Right cardiac atrium (tissue), 5 donors: ENCODE measurements around the gene PNPLA8. TPM values are rescaled to one million over a fixed set of nuclear protein-coding genes. Genes with fewer than 3 reads are reported as not detected.
A peak's percentile ranks its signal among the peaks of the same experiment; 100 is the strongest.

Source experiments
- ATAC-seq, 2 donors: fragments of 200-7000 bp; cut with Tn5 transposase; one replicate each; pipeline versions ENCODE4 v1.8.0 to v1.9.1; 2020; ENCODE audit warnings: moderate library complexity in 2 of 2, mild to moderate bottlenecking in 1 of 2
- DNase-seq, 3 donors: peaks; one replicate each; pipeline ENCODE4 v3.0.0-alpha.2; 2020
- H3K27ac ChIP-seq: one replicate; pipeline ENCODE4 v1.5.1; 2013; ENCODE audit warnings: mild to moderate bottlenecking, low read length, control low read depth, moderate library complexity
- H3K27me3 ChIP-seq: one replicate; pipeline ENCODE4 v1.6.1; 2013; ENCODE audit not compliant: control insufficient read depth, insufficient read depth
- H3K4me1 ChIP-seq: one replicate; pipeline ENCODE4 v1.6.1; 2013; ENCODE audit warnings: low read length; ENCODE audit not compliant: control insufficient read depth, insufficient read depth
- H3K4me3 ChIP-seq: one replicate; pipeline ENCODE4 v1.5.1; 2013; ENCODE audit warnings: low read length, control low read depth
- H3K9me3 ChIP-seq: one replicate; pipeline ENCODE4 v1.6.1; 2013; ENCODE audit warnings: low read length; ENCODE audit not compliant: control insufficient read depth
- WGBS: extraction: QIAGEN DNeasy Blood & Tissue Kit; methylation state at CpG from one replicate; pipeline ENCODE4 v1.1.7; 2013; 5-methylcytosine and 5-hydroxymethylcytosine counted together
- intact Hi-C, 4 donors: fragments of 100-400 bp; cut with DNase I; formaldehyde crosslinking; loops; one replicate each; pipeline versions ENCODE4 v1.11.0 to v1.14.0; 2022 to 2023
- polyA plus RNA-seq: library from polyadenylated mRNA; stranded (reverse); fragments of 200-250 nt; gene quantifications from one replicate; pipeline ENCODE4 v1.2.3, GENCODE V29; 2013
- total RNA-seq, 4 donors: library from RNA; stranded (reverse); fragmentation: NEBNext Ultra II Directional; extraction: Animal tissue kit (Norgen Biotek cat#: 25700); gene quantifications; one replicate each; pipeline ENCODE4 v1.2.1, GENCODE V29; 2021
- donor health status: healthy with polysubstance abuse.
- donor health status: DM: no; HTN: yes; CAD: no.
- donor health status: DM: no; HTN: no; CAD: no.
- donor health status: DM: no; HTN: yes; CAD: no; lungs with severe emphysema.
- donor health status: DM: yes; HTN: yes; CAD: no.

The PNPLA8 gene
- total and polyA plus RNA-seq, 5 donors, result 22.3 to 37.4 (median 34.0) TPM

- intact Hi-C loops, result loop anchor here in 3 of 4 donors (5.0 to 10.0 kb wide), 2 partner anchors 271 to 273 kb away; no protein-coding TSS in a partner anchor
- DNase-seq, result peak in 2 of 3 donors; percentile 37 to 46
- Histone ChIP-seq H3K4me3 (peak overlapping the region; percentile 58), H3K27ac (no peak overlapping the region), H3K27me3 (peaks cover 6% of the 10 kb centered on the region), H3K4me1 (no peaks in the 10 kb centered on the region), H3K9me3 (no peaks in the 10 kb centered on the region)
- peak; percentile 27 to 50 for ATAC-seq
- WGBS, result 1% methylated on average over 47 of the region's 47 CpGs
These were observed 70.4 kb downstream of the PNPLA8 start for GRCh38 chr7:108455551-108455997.

- Histone ChIP-seq H3K4me3 (peak overlapping the region; percentile 58), H3K27me3 (peaks cover 6% of the 10 kb centered on the region), H3K27ac (no peak overlapping the region), H3K9me3 (no peaks in the 10 kb centered on the region), H3K4me1 (no peaks in the 10 kb centered on the region)
- DNase-seq, result peak in 2 of 3 donors; percentile 34 to 36
- ATAC-seq, result peak; percentile 42 to 43
- WGBS, result 1% methylated on average over 72 of the region's 72 CpGs
- intact Hi-C loops, result loop anchor here in 3 of 4 donors (5.0 to 10.0 kb wide), 2 partner anchors 270 to 273 kb away; no protein-coding TSS in a partner anchor
These were observed 71.0 kb downstream of the PNPLA8 start for GRCh38 chr7:108454674-108455550.

DNA sequence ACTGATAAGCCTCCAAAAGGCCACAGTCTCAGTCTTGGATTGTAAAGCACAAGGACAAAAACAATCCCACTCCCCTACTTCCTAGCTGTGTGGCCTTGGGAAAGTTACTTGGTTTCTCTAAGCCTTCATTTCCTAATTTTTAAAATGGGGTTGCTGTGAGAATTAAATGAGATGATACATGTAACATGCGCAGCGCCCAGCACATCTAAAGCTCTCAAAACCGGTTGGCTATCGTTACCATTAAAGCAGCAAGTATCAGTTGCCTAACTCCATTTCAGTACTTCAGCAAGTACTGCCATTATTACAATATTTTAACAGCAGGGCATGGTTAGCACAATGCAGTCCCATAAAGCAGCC, 71.6 kb downstream of the PNPLA8 start:
- Histone ChIP-seq H3K9me3 (no peaks in the 10 kb centered on the region), H3K27me3 (peaks cover 6% of the 10 kb centered on the region), H3K27ac (no peak overlapping the region), H3K4me1 (no peaks in the 10 kb centered on the region), H3K4me3 (peak overlapping the region; percentile 58)
- intact Hi-C loops, result loop anchor here in 2 of 4 donors (10.0 kb wide), 1 partner anchor 269 kb away; no protein-coding TSS in a partner anchor
- ATAC-seq, result no peak
- DNase-seq, result no peak
- 36% methylated on average over 4 of the region's 4 CpGs for WGBS

DNA sequence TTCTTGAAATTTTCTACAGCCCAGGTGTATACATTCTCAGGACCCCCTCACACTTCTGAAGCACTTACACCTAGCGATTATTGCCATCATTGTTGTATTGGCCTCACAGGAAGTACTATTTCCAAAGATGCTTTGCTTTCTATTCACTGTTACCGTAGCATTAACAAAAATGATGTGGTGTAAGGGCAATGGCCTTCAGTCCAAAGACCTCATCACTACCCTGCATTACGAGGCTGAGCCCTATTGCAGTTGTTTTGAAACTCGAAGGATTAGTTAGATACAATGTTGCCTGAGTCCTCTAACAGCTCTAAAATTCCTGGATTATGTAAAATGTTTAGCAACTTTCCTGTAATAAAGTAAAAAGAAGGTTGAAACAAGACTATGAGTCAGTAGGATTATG, 72.6 kb downstream of the PNPLA8 start:
- H3K9me3 ChIP-seq, result no peaks in the 10 kb centered on the region
- H3K4me3 ChIP-seq, result no peak overlapping the region
- no peaks in the 10 kb centered on the region for H3K4me1 ChIP-seq
- no peak overlapping the region for H3K27ac ChIP-seq
- intact Hi-C loops, result loop anchor here in 2 of 4 donors (10.0 kb wide), 1 partner anchor 269 kb away; no protein-coding TSS in a partner anchor
- WGBS, result 93% methylated on average over 4 of the region's 4 CpGs
- DNase-seq, result no peak
- peaks cover 6% of the 10 kb centered on the region for H3K27me3 ChIP-seq
- ATAC-seq, result no peak

DNA sequence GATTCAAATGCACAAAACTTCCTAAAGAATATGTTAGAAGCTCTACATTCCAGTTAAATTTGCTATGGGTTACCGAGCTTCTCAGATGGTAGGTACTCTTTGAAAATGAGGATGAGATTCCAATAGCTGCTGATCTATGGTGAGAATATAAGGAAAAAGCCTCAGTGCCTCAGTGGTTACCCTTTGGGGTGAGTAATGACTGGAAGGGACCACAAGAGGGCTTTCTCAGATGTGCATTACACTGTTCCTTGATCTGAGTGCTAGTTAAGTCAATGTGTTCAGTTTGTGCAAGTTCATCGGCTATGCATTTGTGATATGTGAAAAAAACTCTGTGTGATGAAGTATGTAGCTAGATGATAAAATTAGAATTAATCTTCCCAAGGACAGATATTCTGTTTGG, 73.2 kb downstream of the PNPLA8 start:
- DNase-seq (no peak), ATAC-seq (no peak)
- Histone ChIP-seq H3K4me1 (no peaks in the 10 kb centered on the region), H3K27ac (no peak overlapping the region), H3K9me3 (no peaks in the 10 kb centered on the region), H3K27me3 (peaks cover 4% of the 10 kb centered on the region), H3K4me3 (no peak overlapping the region)
- WGBS, result 56% methylated on average over 2 of the region's 2 CpGs
- intact Hi-C loops, result loop anchor here in 2 of 4 donors (10.0 kb wide), 1 partner anchor 268 kb away; no protein-coding TSS in a partner anchor

GRCh38 chr7:108451296-108451848, 74.6 kb downstream of the PNPLA8 start:
- DNase-seq (no peak), ATAC-seq (no peak)
- WGBS, result 92% methylated on average over 2 of the region's 2 CpGs
- no peak overlapping the region for H3K4me3 ChIP-seq
- intact Hi-C loops, result loop anchor here in 2 of 4 donors (10.0 kb wide), 1 partner anchor 267 kb away; no protein-coding TSS in a partner anchor
- peaks cover 3% of the 10 kb centered on the region for H3K27me3 ChIP-seq
- no peaks in the 10 kb centered on the region for H3K9me3 ChIP-seq
- H3K4me1 ChIP-seq, result no peaks in the 10 kb centered on the region
- no peak overlapping the region for H3K27ac ChIP-seq

DNA sequence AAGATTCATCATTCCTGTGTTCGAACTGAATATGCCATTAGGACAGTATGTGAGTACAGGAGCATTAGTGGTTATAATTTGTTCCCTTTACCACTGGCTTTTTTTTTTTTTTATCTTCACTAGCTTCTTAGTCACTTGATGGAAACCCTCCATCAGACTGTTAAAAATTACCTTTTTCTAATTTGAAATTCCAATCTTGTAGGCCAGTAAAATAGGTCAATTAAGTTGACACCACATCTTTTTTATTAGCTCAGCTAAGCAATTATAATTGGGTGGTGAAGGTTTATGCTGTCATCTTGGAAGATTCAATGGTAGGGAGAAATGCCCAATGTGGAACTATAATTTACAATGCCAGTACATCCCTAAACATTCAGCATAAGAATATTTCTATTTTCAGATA, 75.8 kb downstream of the PNPLA8 start:
- Histone ChIP-seq H3K4me3 (no peak overlapping the region), H3K9me3 (no peaks in the 10 kb centered on the region), H3K27ac (no peak overlapping the region), H3K4me1 (no peaks in the 10 kb centered on the region), H3K27me3 (peaks cover 3% of the 10 kb centered on the region)
- 87% methylated on average over 1 of the region's 1 CpG for WGBS
- DNase-seq (no peak), ATAC-seq (no peak)
- intact Hi-C loops, result loop anchor here in 2 of 4 donors (10.0 kb wide), 1 partner anchor 265 kb away; no protein-coding TSS in a partner anchor

DNA sequence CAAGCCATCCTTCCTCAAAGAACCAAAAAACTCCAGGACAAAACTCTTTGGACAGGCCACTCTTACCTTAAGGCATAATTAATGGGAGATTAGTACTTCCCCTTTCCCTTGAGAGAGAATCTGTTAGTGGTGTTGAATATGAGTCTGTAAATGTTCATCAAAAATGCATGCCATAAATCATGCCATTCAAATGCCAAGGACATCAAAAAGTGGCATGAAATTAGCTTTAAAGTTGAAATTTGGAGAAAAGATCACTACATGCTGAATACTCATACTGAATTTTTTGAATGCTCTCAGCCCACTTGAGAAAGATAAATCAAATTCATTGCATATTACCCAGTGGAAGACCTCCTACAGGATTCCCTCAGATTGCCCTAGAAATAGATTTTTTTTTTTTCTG, 76.4 kb downstream of the PNPLA8 start:
- Histone ChIP-seq H3K27ac (no peak overlapping the region), H3K4me3 (no peak overlapping the region), H3K4me1 (no peaks in the 10 kb centered on the region), H3K27me3 (peaks cover 3% of the 10 kb centered on the region), H3K9me3 (no peaks in the 10 kb centered on the region)
- DNase-seq (no peak), ATAC-seq (no peak)
- intact Hi-C loops, result no loop called here

DNA sequence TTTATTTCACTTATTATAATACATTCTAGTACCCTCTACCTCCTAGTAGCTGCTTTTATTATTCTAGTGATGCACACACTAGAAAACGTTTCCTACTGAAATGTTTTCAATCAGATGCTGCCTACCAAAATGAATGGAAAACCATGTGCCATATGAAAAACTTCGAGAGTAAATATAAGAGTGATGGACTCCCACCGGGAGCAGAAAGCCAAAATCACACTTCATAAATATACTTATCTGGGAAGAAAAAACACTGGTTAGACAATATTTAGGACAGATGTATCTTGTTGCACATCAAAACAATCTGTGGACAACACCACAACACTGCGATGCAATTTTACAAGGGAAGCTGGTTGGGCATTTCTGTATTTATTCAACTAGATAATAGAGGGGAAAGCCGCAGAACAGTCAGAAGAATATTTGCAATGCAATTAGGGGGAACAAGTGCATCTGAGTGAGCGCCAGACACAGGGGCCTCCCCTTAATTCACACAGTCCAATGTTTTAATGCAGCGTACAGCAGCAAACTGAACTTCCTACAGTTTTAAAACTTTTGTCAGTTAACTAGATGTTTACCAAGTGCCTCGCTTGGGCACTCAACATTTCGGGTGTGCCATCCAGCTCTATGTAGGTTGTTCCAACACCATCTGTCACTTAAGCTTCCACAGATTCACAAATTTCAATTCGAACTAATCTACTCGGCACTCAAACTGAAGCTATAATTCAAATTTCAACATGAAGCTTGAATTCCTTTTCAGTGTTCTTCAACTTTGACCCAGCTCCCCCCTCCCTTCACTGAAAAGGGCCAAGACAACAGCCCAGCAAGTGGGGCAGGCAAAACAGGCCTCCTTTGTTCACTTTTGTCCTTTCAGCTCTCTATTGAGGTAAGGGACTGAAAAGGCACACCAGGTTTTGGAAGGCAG, 77.1 kb downstream of the PNPLA8 start:
- intact Hi-C loops, result no loop called here
- 64% methylated on average over 11 of the region's 11 CpGs for WGBS
- Histone ChIP-seq H3K4me1 (no peaks in the 10 kb centered on the region), H3K27ac (no peak overlapping the region), H3K9me3 (no peaks in the 10 kb centered on the region), H3K4me3 (no peak overlapping the region), H3K27me3 (peaks cover 3% of the 10 kb centered on the region)
- DNase-seq, result no peak
- no peak for ATAC-seq

DNA sequence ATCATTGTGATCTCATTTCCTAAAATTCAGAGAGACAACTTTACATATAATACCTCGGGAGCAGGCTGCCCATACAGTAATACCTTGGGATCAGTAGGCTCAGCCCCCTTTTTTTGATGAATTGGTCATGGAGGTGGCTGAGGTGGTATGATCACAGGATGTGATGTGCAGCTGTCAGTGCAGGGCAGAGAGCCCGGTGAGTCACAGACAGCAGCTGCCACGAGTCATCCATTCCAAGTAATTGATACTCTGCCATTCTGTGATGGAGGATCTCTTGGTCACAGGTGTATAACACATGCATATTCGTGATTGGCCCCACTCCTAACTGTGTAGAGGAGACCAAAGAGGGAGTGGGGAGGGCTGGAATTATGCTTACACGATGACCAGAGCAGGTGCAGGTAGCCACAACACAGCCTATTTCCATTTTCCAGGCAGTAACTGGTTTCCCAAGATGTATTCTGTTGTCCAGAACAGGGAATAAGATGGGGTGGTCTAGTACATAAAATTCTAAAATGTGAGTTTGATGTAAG, 83.8 kb downstream of the PNPLA8 start:
- intact Hi-C loops, result no loop called here
- 76% methylated on average over 5 of the region's 5 CpGs for WGBS
- ATAC-seq, result no peak

More for the DNA sequence above, 83.8 kb downstream of the PNPLA8 start:
- no peaks in the 10 kb centered on the region for H3K4me1 ChIP-seq
- no peaks in the 10 kb centered on the region for H3K27me3 ChIP-seq
- H3K27ac ChIP-seq, result no peak overlapping the region
- DNase-seq, result no peak
- no peaks in the 10 kb centered on the region for H3K9me3 ChIP-seq
- no peak overlapping the region for H3K4me3 ChIP-seq
